Lung microvascular endothelial cell (primary cell): ENCODE measurements around the gene CDH22. TPM values are rescaled to one million over a fixed set of nuclear protein-coding genes. Genes with fewer than 3 reads are reported as not detected.
A peak's percentile ranks its signal among the peaks of the same experiment; 100 is the strongest.

ENCODE experiments used
- DNase-seq, 2 donors: peaks; one replicate each; pipeline versions ENCODE4 v3.0.0 to v3.0.0-alpha.2; 2010; ENCODE audit warnings: low read depth in 2 of 2
- total RNA-seq: library from RNA; depleted of rRNA; stranded (reverse); fragments of >200 nt; gene quantifications from 2 replicates; pipeline ENCODE4 v1.2.1, GENCODE V29; 2014

CDH22 gene
- total RNA-seq, 1 donor from 2014 or later = 0.79 TPM

- no peak for DNase-seq
Observed at GRCh38 chr20:46343348-46343974, 35.2 kb upstream of the CDH22 start.

GRCh38 chr20:46342451-46343347, 34.4 kb upstream of the CDH22 start:
- no peak for DNase-seq

- DNase-seq = no peak
Observed at GRCh38 chr20:46342010-46342378, 33.7 kb upstream of the CDH22 start.

- DNase-seq = no peak
Observed at GRCh38 chr20:46341074-46342009, 33.0 kb upstream of the CDH22 start.

- no peak for DNase-seq
Observed at GRCh38 chr20:46339037-46339436, 30.7 kb upstream of the CDH22 start.

GRCh38 chr20:46336735-46337134, 28.4 kb upstream of the CDH22 start:
- DNase-seq = no peak

GRCh38 chr20:46334303-46334904, 26.1 kb upstream of the CDH22 start:
- DNase-seq = no peak

GRCh38 chr20:46333161-46333991, 25.1 kb upstream of the CDH22 start:
- no peak for DNase-seq

- DNase-seq = no peak
Observed at GRCh38 chr20:46332373-46333160, 24.3 kb upstream of the CDH22 start.

GRCh38 chr20:46331611-46332361, 23.5 kb upstream of the CDH22 start:
- DNase-seq = no peak

GRCh38 chr20:46330831-46331371, 22.6 kb upstream of the CDH22 start:
- DNase-seq = no peak

- DNase-seq = no peak
Observed at GRCh38 chr20:46330072-46330763, 21.9 kb upstream of the CDH22 start.

GRCh38 chr20:46328200-46328882, 20.0 kb upstream of the CDH22 start:
- DNase-seq = no peak

- DNase-seq = no peak
Observed at GRCh38 chr20:46327557-46327956, 19.3 kb upstream of the CDH22 start.

GRCh38 chr20:46325789-46326188, 17.5 kb upstream of the CDH22 start:
- no peak for DNase-seq

- peak; percentile 53 to 66 for DNase-seq
Observed at GRCh38 chr20:46324960-46325703, 16.8 kb upstream of the CDH22 start.

GRCh38 chr20:46324379-46324778, 16.1 kb upstream of the CDH22 start:
- DNase-seq = no peak
